Sigmoid colon (tissue), 4 donors: ENCODE data around the gene YPEL2.

Experiments
- POLR2A ChIP-seq, 2 donors: fragments of 450-650 bp; IDR thresholded peaks; one replicate each; pipeline ENCODE4 v1.6.1; 2016; ENCODE audit warnings: antibody characterized with exemption in 2 of 2, mild to moderate bottlenecking in 2 of 2, moderate library complexity in 2 of 2
- POLR2AphosphoS5 ChIP-seq, 4 donors: sonication (generic); formaldehyde crosslinking; IDR thresholded peaks; one replicate each; pipeline ENCODE4 v1.6.1; 2017; ENCODE audit warnings: antibody characterized with exemption in 4 of 4
- TF ChIP-seq, protein P1 (sequence below), 4 experiments: fragments of 450-650 bp in 3 of 4; fragments of 200-600 bp in 1 of 4; IDR thresholded peaks; one replicate each; pipeline ENCODE4 v1.5.1; 2016 to 2019; ENCODE audit warnings: antibody characterized with exemption in 4 of 4, mild to moderate bottlenecking in 3 of 4, moderate library complexity in 2 of 4

DNA sequence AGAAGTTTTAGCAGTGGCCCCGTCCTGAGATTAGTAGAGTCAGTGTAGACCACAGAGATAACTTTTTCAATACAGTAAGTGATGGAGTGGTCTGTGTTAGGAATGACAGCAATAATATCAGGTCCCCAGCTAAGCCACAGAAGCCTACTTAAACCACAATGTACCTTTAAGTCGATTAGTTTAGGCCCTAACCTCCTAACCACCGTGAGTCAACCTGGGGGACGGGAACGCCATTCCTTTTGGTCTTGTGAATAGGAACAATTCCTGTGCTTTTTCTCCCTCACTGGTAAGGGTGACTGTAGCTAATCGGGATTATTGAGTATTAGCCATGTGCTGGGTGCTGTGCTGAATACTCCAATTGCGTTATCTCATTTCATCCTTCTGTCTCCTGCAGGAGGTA, 14.0 kb downstream of the YPEL2 start:
- TF ChIP-seq POLR2AphosphoS5 (IDR thresholded peaks at IDR 0.05) (no peak), POLR2A (IDR thresholded peaks at IDR 0.05) (no peak)
- TF ChIP-seq, protein P1, sequence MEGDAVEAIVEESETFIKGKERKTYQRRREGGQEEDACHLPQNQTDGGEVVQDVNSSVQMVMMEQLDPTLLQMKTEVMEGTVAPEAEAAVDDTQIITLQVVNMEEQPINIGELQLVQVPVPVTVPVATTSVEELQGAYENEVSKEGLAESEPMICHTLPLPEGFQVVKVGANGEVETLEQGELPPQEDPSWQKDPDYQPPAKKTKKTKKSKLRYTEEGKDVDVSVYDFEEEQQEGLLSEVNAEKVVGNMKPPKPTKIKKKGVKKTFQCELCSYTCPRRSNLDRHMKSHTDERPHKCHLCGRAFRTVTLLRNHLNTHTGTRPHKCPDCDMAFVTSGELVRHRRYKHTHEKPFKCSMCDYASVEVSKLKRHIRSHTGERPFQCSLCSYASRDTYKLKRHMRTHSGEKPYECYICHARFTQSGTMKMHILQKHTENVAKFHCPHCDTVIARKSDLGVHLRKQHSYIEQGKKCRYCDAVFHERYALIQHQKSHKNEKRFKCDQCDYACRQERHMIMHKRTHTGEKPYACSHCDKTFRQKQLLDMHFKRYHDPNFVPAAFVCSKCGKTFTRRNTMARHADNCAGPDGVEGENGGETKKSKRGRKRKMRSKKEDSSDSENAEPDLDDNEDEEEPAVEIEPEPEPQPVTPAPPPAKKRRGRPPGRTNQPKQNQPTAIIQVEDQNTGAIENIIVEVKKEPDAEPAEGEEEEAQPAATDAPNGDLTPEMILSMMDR (IDR thresholded peaks at IDR 0.05): no peak
